Vagina (tissue), 2 donors: ENCODE data around the gene TNIP1.

Source experiments
- CTCF ChIP-seq, 3 experiments: fragments of 450-650 bp in 2 of 3; fragments of 200-600 bp in 1 of 3; sonication (generic) in 1 of 3; IDR thresholded peaks; one replicate each; pipeline ENCODE4 v1.5.1; 2017 to 2019; ENCODE audit warnings: antibody characterized with exemption in 3 of 3, mild to moderate bottlenecking in 2 of 3, moderate library complexity in 2 of 3
- POLR2A ChIP-seq, 2 donors: fragments of 450-650 bp; IDR thresholded peaks; one replicate each; pipeline ENCODE4 v1.6.1; 2017; ENCODE audit warnings: antibody characterized with exemption in 2 of 2, mild to moderate bottlenecking in 2 of 2, moderate library complexity in 2 of 2

GRCh38 chr5:151058301-151058700, 22.5 kb downstream of the TNIP1 start:
- TF ChIP-seq POLR2A (IDR thresholded peaks at IDR 0.05) (no peak), CTCF (IDR thresholded peaks at IDR 0.05) (no peak)
